NT2/D1 (cell line): ENCODE results near the gene SHROOM2.

Source experiments
- SUZ12 ChIP-seq: IDR thresholded peaks from 2 replicates; pipeline ENCODE4 v1.6.1; 2011; ENCODE audit not compliant: insufficient read length, insufficient read depth; ENCODE audit errors: extremely low read depth
- YY1 ChIP-seq: IDR thresholded peaks from 2 replicates; pipeline ENCODE4 v1.6.1; 2011; ENCODE audit not compliant: insufficient read length, insufficient read depth
- ZNF274 ChIP-seq: IDR thresholded peaks from 2 replicates; pipeline ENCODE4 v1.6.1; 2011; ENCODE audit warnings: mild to moderate bottlenecking, low read depth, low read length

DNA sequence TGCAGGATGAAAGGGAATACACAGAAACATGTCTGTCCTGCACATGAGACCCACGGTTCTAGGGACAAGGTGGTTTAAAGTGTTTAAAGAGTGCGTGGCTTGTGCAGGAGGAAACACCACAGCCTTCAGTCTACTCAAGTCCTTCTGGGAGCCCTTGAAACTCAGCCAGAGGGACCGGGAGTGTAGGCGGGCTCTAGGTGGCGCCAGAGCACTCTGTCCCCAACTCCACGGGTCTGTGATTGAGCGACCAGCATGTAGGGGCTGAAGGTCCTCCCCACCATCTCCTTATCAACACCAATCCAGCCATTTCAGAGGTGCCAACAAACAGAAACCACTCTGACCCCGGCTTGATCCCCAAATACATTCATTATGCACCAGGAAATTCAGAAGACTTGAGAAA is 98.9 kb downstream of the SHROOM2 start:
- TF ChIP-seq ZNF274 (no peak), SUZ12 (no peak), YY1 (no peak)
